ENCODE data around the gene OPN1SW. TPM values are rescaled to one million over a fixed set of nuclear protein-coding genes. Genes with fewer than 3 reads are reported as not detected.

OPN1SW gene
- total and polyA plus RNA-seq, 9 of the 15 experiments (the other 6 are each of a cell fraction or from before 2014, with no cell fraction given): 0.84 to 1.0 TPM; not detected in 7

DNA sequence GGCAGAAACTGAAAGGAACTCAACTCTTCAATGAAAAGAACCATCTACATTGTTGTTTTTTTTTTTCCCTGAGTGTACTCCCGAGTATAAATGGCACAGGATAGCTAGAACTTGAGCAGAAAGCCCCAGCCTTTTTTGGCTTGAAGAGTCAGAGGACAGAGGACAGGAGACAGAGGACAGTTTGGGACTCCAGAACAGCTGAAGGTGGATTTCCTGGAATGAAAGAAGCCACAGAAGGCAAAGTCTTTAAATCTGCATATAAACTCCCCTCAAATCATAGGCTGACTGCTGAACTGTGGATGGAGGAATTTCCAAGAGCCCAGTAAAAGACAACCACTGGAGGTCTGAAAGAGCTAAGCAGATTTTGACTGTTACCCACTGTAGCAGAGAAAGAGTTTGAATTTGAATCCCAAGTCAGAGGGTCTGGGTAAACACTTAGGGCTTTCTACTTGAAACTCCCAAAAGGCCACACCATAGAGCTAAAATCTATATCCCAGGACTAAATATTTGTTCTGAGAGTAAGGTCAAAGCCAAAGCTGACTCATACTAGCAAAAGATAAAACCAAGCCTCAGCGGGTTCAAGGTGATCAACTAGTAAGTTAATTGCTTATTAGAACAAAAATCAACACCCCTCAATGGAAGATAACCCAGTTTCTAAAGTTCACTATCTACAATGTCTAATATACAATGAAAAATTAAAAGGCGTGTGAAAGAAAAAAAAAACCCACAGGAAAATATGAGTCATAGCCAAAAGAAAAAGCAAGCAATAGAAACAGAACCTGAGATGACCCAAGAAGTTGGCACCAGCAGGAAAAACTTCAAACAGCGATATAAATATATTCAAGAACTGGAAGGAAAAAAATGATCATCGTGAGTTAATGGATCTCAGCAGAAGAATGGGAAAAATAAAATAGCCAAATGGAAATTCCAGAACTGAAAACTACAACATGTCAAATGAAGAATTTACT lies 1.8 kb upstream of the OPN1SW start (continued):
- TF ChIP-seq STAT6 (CRISPR knock-in tag; IDR thresholded peaks at IDR 0.05): no peak
- TF ChIP-seq LCOR (CRISPR knock-in tag; IDR thresholded peaks at IDR 0.05): no peak
- TF ChIP-seq ZNF224 (CRISPR knock-in tag; IDR thresholded peaks at IDR 0.05): no peak
- no peak for TF ChIP-seq ZNF134 (CRISPR knock-in tag; conservative IDR thresholded peaks at IDR 0.05)
- no peak for TF ChIP-seq BCOR (IDR thresholded peaks at IDR 0.05)
- TF ChIP-seq NONO (IDR thresholded peaks at IDR 0.05; ENCODE audit: low read depth in 2 of 2, low read length in 1 of 2): no peak
- TF ChIP-seq ZNF444 (CRISPR knock-in tag; IDR thresholded peaks at IDR 0.05): no peak
- no peak for TF ChIP-seq BCL6 (CRISPR knock-in tag; IDR thresholded peaks at IDR 0.05)
- TF ChIP-seq, protein P1, sequence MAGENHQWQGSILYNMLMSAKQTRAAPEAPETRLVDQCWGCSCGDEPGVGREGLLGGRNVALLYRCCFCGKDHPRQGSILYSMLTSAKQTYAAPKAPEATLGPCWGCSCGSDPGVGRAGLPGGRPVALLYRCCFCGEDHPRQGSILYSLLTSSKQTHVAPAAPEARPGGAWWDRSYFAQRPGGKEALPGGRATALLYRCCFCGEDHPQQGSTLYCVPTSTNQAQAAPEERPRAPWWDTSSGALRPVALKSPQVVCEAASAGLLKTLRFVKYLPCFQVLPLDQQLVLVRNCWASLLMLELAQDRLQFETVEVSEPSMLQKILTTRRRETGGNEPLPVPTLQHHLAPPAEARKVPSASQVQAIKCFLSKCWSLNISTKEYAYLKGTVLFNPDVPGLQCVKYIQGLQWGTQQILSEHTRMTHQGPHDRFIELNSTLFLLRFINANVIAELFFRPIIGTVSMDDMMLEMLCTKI (IDR thresholded peaks at IDR 0.05; ENCODE audit: partially characterized antibody): no peak
- no peak for TF ChIP-seq HOXB6 (CRISPR knock-in tag; IDR thresholded peaks at IDR 0.05; ENCODE audit: borderline replicate concordance)
- TF ChIP-seq NCOR1 (IDR thresholded peaks at IDR 0.05): no peak
- TF ChIP-seq CHD2 (IDR thresholded peaks at IDR 0.05; ENCODE audit: low read depth, low read length): no peak
- TF ChIP-seq, protein P2, sequence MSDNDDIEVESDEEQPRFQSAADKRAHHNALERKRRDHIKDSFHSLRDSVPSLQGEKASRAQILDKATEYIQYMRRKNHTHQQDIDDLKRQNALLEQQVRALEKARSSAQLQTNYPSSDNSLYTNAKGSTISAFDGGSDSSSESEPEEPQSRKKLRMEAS (CRISPR knock-in tag; IDR thresholded peaks at IDR 0.05): no peak
- no peak for TF ChIP-seq ZNF431 (CRISPR knock-in tag; IDR thresholded peaks at IDR 0.05)
- peak; percentile 63; the same call in 1 of the 2 replicates for TF ChIP-seq ATF7 (IDR thresholded peaks at IDR 0.05)
- TF ChIP-seq ZKSCAN1 (IDR thresholded peaks at IDR 0.05; ENCODE audit: low read depth, low read length): no peak
- no peak for TF ChIP-seq ZNF830 (CRISPR knock-in tag; IDR thresholded peaks at IDR 0.05)
- TF ChIP-seq ARHGAP35 (IDR thresholded peaks at IDR 0.05; ENCODE audit: partially characterized antibody): no peak
- TF ChIP-seq NCOA6 (IDR thresholded peaks at IDR 0.05): no peak
- TF ChIP-seq HCFC1 (IDR thresholded peaks at IDR 0.05; ENCODE audit: low read depth, low read length): no peak
- no peak for TF ChIP-seq IRF9 (tag; IDR thresholded peaks at IDR 0.05)
- TF ChIP-seq ZNF717 (CRISPR knock-in tag; IDR thresholded peaks at IDR 0.05): no peak
- no peak for TF ChIP-seq ARID3A (IDR thresholded peaks at IDR 0.05; ENCODE audit: borderline replicate concordance, low read depth, low read length)
- TF ChIP-seq ZNF311 (CRISPR knock-in tag; IDR thresholded peaks at IDR 0.05): no peak

Data from K562 (cell line).